Endothelial cell (in vitro differentiated cells): ENCODE data around the gene NEGR1. TPM values are rescaled to one million over a fixed set of nuclear protein-coding genes. Genes with fewer than 3 reads are reported as not detected.

Source experiments
- DNase-seq: peaks from one replicate; pipeline ENCODE4 v3.0.0; 2021; ENCODE audit warnings: low spot score
- H3K27ac Mint-ChIP-seq: one replicate; pipeline ENCODE4 v1.8.0; 2021; ENCODE audit warnings: mixed read lengths, inconsistent platforms; ENCODE audit not compliant: unreplicated experiment
- H3K27me3 Mint-ChIP-seq: one replicate; pipeline ENCODE4 v1.8.0; 2021; ENCODE audit warnings: mild to moderate bottlenecking, moderate library complexity, mixed read lengths, inconsistent platforms; ENCODE audit not compliant: unreplicated experiment
- H3K36me3 Mint-ChIP-seq: one replicate; pipeline ENCODE4 v1.8.0; 2021; ENCODE audit warnings: mild to moderate bottlenecking, low read depth, mixed read lengths, inconsistent platforms; ENCODE audit not compliant: unreplicated experiment
- H3K4me1 Mint-ChIP-seq: one replicate; pipeline ENCODE4 v1.8.0; 2021; ENCODE audit warnings: mild to moderate bottlenecking, mixed read lengths, inconsistent platforms; ENCODE audit not compliant: unreplicated experiment
- H3K4me3 Mint-ChIP-seq: one replicate; pipeline ENCODE4 v1.8.0; 2021; ENCODE audit warnings: mild to moderate bottlenecking, mixed read lengths, inconsistent platforms; ENCODE audit not compliant: unreplicated experiment
- H3K9me3 Mint-ChIP-seq: one replicate; pipeline ENCODE4 v1.8.0; 2021; ENCODE audit warnings: mixed read lengths, inconsistent platforms; ENCODE audit not compliant: unreplicated experiment
- total RNA-seq: library from RNA; stranded (reverse); fragmentation: NEBNext Ultra II Directional; extraction: Animal tissue kit (Norgen Biotek cat#: 25700); gene quantifications from one replicate; pipeline ENCODE4 v1.2.1, GENCODE V29; 2021; ENCODE audit not compliant: unreplicated experiment
- TF ChIP-seq, protein P1 (sequence below): fragments of 200-600 bp; sonication (generic); IDR thresholded peaks from one replicate; pipeline ENCODE4 v1.5.0; 2021; ENCODE audit warnings: antibody characterized with exemption; ENCODE audit not compliant: unreplicated experiment

NEGR1 gene
- total RNA-seq, 1 donor from 2014 or later = 2.9 TPM

DNA sequence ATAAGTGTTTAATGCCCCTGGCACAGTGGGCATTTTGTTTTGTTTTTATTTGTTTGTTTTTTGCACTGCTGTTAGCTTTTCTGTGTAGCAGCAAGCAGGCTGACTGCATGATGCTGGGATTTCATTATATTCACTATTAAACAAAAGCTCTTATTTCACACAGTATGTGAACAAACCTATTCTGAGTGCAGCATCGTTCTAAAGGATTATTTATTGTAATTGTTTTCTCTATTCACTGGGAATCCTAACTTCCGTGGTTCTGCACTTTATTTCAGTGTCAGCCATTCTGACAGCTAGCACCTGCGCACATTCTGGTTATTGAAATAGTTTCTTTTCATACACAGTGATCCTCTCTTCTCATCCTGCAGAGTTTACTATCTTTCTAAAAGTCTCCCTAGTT, 595.0 kb downstream of the NEGR1 start:
- no peaks in the 10 kb centered on the region for H3K36me3 Mint-ChIP-seq
- no peak for DNase-seq
- H3K27ac Mint-ChIP-seq = no peak overlapping the region
- no peaks in the 10 kb centered on the region for H3K9me3 Mint-ChIP-seq
- no peak overlapping the region for H3K4me3 Mint-ChIP-seq
- H3K4me1 Mint-ChIP-seq = no peaks in the 10 kb centered on the region
- no peaks in the 10 kb centered on the region for H3K27me3 Mint-ChIP-seq
- TF ChIP-seq, protein P1, sequence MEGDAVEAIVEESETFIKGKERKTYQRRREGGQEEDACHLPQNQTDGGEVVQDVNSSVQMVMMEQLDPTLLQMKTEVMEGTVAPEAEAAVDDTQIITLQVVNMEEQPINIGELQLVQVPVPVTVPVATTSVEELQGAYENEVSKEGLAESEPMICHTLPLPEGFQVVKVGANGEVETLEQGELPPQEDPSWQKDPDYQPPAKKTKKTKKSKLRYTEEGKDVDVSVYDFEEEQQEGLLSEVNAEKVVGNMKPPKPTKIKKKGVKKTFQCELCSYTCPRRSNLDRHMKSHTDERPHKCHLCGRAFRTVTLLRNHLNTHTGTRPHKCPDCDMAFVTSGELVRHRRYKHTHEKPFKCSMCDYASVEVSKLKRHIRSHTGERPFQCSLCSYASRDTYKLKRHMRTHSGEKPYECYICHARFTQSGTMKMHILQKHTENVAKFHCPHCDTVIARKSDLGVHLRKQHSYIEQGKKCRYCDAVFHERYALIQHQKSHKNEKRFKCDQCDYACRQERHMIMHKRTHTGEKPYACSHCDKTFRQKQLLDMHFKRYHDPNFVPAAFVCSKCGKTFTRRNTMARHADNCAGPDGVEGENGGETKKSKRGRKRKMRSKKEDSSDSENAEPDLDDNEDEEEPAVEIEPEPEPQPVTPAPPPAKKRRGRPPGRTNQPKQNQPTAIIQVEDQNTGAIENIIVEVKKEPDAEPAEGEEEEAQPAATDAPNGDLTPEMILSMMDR = no peak

DNA sequence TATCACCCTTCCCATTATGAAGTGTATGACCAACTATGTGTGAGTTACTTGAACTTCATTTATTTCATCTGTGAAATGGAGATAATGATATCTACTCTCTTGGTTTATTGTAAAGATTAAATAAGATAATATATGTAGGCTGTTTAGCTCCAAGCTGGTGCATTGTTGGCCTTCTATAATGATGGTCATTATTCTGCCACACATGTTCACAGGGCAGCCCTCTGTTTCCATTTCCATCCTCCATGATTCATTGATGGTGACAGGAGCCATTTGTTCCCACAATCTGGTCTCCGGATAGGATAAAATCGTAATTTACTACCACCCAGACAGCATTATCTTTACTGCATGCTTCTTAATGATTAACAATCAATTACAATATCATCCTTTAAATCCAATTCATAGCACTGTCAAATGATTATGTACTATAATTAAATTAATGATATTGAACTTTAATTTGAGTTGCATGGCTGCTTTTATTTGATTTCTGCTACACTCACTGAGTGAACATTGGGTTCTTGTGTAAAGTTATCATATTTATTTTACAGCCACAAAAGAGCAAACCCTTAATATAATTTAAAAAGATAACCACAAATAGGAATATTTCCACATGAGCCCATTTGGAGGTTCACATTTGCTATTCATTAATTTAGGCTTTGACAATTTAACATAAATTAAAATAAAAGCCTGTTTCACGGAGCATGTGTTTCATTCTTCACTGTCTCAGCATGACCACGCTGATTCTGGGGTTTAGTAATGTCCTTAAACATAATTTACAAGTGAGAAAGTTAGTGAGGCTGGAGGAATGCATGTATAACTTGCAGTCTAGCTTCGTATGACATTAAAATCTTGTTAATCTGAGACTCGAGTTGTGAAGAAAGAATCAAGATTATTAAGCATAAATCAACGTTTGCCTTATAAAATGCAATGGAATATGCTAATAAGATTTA, 605.1 kb downstream of the NEGR1 start:
- H3K4me1 Mint-ChIP-seq = no peaks in the 10 kb centered on the region
- H3K9me3 Mint-ChIP-seq = no peaks in the 10 kb centered on the region
- H3K27me3 Mint-ChIP-seq = no peaks in the 10 kb centered on the region
- no peaks in the 10 kb centered on the region for H3K36me3 Mint-ChIP-seq
- no peak overlapping the region for H3K27ac Mint-ChIP-seq
- H3K4me3 Mint-ChIP-seq = no peak overlapping the region
- TF ChIP-seq, protein P1 = no peak
- no peak for DNase-seq

DNA sequence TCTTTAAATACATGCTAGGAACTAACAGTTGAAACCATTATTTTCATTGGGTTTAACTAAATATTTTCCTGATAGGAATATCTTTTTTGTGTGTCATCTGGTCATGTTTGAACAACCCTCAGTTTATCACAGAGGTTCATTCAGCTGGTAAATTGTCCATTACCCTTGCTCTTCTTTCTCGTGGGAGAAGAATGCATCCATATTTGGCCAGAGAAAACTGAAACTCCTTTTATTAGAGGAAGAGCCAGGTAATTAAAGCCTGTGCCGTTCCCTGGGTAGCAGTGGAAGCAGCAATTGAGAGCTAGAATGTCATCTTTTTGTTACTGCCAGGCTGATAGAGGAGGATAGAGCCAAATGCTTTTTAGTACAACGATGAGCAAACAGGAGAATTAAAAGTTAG, 614.3 kb downstream of the NEGR1 start:
- no peaks in the 10 kb centered on the region for H3K9me3 Mint-ChIP-seq
- H3K36me3 Mint-ChIP-seq = no peaks in the 10 kb centered on the region
- no peaks in the 10 kb centered on the region for H3K4me1 Mint-ChIP-seq
- no peak overlapping the region for H3K4me3 Mint-ChIP-seq
- no peaks in the 10 kb centered on the region for H3K27me3 Mint-ChIP-seq
- TF ChIP-seq, protein P1 = no peak
- no peak for DNase-seq
- no peak overlapping the region for H3K27ac Mint-ChIP-seq

DNA sequence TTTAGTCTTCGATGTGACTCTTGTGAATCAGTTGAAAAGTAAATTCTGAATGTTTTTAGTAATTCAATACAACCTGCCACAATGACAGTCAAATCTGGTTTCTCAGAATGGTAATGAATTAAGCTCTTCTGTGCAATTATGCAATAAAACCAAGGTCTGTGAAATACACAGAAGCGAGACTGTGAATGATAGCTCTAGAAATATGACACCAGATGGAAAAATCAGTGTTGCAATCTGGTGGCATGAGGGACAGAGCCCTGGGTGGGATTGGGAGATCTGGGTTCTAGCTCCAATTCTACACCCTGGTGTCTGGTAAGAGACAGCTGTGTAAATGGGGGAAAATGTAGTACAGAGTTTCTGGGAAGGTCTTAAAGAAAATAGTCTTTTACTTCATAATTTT, 615.1 kb downstream of the NEGR1 start:
- Mint-ChIP-seq H3K9me3 (no peaks in the 10 kb centered on the region), H3K27me3 (no peaks in the 10 kb centered on the region), H3K4me1 (no peaks in the 10 kb centered on the region), H3K27ac (no peak overlapping the region), H3K4me3 (no peak overlapping the region), H3K36me3 (no peaks in the 10 kb centered on the region)
- no peak for DNase-seq
- TF ChIP-seq, protein P1 = no peak

DNA sequence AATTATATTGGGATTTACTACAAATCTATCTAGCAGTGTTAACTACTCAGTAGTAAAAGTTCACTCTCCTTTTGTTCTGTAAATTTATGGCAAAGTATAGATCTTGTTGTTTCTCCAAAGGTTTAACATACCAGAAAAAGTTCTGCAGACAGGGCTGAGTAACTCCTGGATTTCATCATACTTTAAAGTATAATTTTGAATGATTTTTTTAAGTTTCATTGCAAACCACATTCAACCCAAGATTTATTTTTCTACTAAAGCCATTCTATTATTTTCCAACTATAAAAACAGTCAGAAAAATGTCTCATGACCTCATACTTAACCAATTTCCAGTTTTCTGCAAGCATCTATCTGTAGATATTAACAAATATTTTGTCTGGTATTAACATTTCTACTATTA, 615.7 kb downstream of the NEGR1 start:
- Mint-ChIP-seq H3K27me3 (no peaks in the 10 kb centered on the region), H3K9me3 (no peaks in the 10 kb centered on the region), H3K36me3 (no peaks in the 10 kb centered on the region), H3K27ac (no peak overlapping the region), H3K4me1 (no peaks in the 10 kb centered on the region), H3K4me3 (no peak overlapping the region)
- TF ChIP-seq, protein P1 = no peak
- no peak for DNase-seq
